Activated CD8-positive, alpha-beta memory T cell treated with anti-CD3 and anti-CD28 coated beads, Interleukin-2, amount 50 U/mL, for 24 hours (primary cell): ENCODE results near the gene DGKZ.
"Not testable (repeated sequence)": the region's sequence is repeated elsewhere in the genome, so short reads cannot be mapped to it uniquely, and the experiment has no call there.

Experiments used
- DNase-seq: peaks from one replicate; pipeline ENCODE4 v3.0.0-alpha.2; 2020; ENCODE audit errors: extremely low read depth

DGKZ gene

DNA sequence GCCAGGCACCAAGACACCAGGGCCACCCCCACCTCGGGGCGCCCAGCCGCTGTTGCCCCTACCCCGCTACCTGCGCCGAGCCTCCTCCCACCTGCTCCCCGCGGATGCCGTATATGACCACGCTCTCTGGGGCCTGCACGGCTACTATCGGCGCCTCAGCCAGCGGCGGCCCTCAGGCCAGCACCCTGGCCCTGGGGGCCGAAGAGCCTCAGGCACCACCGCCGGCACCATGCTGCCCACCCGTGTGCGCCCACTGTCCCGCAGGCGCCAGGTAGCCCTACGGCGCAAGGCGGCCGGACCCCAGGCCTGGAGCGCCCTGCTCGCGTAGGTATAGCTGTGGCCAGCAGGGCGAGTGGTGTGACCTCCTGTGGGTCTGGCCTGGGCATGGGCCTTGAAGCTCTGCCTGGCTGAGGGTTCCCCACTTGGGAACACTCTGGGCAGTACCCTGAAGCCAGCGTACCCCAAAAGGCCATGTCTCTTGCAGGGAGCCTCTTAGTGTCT lies 19.4 kb downstream of the DGKZ start:
- no peak for DNase-seq

DNA sequence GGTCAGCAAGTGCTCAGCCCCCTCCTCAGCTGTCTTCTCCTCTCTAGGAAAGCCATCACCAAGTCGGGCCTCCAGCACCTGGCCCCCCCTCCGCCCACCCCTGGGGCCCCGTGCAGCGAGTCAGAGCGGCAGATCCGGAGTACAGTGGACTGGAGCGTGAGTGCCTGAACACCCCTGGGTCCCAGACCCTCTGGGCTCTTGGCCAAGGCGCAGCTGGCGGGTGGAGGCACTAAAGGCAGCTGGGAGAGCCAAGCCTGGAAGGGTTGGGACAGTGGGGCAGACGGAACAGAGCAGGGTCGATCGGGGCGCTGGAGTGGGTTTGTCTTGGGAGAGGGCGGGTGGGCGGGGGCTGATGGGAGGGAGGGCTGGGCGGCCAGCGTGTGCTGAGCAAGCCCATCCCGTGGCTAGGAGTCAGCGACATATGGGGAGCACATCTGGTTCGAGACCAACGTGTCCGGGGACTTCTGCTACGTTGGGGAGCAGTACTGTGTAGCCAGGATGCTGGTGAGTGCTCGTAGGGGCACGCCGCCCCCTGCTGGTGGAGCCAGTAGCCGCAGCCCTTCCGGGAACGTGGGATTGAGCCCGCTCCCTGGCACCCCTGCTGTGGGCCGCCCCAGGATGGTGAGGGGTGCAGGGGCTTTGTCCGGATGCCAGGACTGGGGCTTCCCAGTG lies 20.1 kb downstream of the DGKZ start:
- DNase-seq, result peak; percentile 53

DNA sequence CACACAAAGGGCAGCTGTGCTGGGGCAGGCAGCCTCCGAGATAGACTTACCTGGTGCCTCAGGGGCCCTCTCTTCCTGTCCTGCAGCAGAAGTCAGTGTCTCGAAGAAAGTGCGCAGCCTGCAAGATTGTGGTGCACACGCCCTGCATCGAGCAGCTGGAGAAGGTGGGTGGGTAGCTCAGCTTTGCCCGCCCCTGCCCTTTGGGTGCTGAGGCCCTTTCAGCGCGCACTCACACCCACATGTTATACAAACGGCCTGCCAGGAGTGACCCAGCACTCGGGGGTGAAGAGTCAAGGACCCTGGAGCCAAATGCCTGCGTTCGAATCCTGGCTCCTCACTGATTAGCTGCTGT lies 20.6 kb downstream of the DGKZ start:
- no peak for DNase-seq

DNA sequence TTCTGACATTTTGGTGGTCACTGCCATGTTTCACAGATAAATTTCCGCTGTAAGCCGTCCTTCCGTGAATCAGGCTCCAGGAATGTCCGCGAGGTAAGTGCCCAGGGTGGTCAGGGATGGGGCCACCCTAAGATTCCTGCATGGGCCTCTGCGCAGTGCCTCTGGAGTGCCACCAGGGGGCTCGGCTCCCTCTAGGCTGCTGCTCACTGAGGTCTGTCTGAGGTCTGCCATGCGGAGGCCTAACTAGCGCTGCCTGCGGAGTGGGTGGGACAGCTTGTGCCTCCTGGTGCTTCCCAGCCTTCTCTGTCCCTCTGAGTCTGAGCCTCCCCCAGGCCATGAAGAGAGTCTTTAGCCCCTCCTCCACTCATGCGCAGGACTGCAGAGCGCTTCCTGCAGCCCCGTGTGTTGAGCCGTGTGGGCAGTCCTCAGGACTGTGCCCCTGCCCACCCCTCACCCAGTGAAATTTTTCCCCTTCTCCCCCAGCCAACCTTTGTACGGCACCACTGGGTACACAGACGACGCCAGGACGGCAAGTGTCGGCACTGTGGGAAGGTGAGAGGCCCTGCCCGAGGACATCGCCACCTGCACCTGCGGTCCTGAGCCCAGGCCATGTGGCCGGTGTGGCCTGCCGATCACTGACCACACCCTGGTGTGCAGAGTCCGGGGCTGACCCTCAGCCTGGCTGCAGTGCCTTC lies 22.3 kb downstream of the DGKZ start:
- no peak for DNase-seq

DNA sequence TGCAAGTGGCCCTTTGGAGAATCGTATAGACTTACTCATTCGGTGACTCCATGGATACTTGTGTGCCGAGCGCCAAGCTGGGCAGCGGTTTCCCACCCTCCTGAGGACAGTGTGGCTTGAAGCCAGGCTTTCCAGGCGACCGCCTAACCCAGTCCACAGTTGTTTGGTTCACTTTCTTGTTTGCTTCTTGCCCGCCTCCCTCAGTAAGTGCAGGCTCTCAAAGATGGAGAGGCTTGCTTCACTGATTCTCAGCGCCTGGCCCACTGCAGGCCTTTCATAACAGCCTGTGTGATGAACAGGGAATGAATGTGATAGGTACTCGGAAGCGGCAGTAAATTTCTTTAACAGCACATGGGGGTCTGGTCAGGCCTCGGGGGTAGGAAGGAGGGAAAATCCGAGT lies 23.0 kb downstream of the DGKZ start:
- DNase-seq, result no peak

DNA sequence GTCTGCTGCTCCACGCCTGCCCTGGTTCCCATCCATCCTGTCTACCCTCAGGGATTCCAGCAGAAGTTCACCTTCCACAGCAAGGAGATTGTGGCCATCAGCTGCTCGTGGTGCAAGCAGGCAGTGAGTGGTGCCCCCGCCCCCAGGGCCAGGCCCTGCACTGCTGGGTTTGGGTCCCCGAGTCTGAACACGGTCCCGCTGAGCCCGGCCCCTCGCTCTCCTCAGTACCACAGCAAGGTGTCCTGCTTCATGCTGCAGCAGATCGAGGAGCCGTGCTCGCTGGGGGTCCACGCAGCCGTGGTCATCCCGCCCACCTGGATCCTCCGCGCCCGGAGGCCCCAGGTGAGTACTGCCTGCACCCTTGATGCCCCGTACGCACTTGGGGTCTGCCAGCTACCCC lies 24.0 kb downstream of the DGKZ start:
- not testable (repeated sequence) for DNase-seq

DNA sequence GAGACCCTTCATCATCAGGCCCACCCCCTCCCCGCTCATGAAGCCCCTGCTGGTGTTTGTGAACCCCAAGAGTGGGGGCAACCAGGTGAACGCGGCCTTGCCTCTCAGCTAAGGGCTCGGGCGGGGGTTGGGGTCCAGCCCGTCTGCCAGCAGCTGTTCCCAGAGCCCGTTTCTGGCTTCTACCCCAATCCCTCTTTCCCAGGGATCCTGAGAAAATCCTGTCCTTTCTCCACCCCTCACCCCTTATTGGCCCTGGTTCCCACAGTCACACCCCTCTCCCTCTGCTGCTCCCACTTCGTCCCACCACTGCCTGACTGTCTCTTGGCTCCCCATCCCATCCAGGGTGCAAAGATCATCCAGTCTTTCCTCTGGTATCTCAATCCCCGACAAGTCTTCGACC lies 24.8 kb downstream of the DGKZ start:
- DNase-seq, result no peak

DNA sequence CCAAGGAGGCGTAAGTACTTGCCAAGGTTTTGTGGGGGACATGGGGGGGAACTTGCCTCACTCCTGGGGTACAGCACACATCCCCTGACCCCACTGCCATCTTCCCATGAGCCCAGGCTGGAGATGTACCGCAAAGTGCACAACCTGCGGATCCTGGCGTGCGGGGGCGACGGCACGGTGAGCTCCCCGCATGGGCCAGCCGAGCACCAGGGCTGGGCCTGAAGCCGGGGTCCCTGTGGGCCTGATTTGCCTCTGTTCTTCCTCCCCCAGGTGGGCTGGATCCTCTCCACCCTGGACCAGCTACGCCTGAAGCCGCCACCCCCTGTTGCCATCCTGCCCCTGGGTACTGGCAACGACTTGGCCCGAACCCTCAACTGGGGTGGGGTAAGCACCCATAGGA lies 25.2 kb downstream of the DGKZ start:
- not testable (repeated sequence) for DNase-seq

DNA sequence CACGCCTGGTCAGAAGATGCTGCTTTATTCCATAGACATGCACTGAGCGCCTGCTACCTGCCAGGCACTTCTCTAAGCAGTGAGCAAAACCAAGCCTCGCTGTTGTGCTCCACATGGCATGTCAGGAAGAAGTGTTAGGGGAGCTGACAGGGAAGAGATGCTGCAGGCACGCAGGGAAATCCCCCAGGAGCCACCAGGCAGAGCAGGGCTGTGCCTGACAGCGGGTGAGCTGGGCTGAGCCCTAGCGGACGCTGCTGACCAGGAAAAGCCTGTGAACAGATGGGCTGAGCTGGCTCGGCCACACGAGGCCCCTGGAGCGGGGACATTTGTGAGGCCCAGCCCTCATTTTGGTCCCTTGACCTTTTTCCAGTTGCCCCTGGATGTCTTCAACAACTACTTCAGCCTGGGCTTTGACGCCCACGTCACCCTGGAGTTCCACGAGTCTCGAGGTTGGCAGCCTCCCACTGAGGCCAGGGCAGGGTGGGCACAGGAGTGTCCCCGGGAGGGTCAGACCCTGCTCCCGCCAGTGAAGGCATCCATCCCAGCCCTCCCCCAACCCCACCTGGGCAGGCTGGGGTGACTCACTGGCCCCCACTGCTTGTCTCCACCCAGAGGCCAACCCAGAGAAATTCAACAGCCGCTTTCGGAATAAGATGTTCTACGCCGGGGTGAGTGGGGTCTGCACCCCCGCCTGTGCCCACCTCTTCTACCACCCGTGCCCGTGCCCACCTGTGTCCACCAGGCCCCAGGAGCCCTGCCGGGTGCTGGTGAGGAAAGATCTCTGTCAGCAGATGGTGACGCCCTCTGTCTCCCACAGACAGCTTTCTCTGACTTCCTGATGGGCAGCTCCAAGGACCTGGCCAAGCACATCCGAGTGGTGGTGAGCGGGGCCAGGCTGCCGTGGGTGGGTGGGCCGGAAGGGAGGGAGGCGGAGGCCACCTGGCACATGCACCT lies 26.8 kb downstream of the DGKZ start:
- no peak for DNase-seq

DNA sequence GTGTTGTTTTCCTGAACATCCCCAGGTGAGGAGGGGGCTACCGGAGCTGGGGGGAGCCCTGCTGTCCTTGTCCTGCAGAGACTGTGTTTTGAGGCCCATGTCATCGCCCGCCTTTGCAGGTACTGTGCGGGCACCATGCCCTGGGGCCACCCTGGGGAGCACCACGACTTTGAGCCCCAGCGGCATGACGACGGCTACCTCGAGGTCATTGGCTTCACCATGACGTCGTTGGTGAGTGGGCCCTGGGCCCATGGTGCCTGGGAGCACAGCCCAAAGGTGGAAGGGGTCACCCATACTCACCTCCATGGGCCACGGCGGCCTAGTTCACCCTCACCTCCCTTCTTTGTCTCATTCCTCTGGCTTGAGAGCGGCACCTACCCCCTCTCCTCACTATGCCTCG lies 27.6 kb downstream of the DGKZ start:
- no peak for DNase-seq

DNA sequence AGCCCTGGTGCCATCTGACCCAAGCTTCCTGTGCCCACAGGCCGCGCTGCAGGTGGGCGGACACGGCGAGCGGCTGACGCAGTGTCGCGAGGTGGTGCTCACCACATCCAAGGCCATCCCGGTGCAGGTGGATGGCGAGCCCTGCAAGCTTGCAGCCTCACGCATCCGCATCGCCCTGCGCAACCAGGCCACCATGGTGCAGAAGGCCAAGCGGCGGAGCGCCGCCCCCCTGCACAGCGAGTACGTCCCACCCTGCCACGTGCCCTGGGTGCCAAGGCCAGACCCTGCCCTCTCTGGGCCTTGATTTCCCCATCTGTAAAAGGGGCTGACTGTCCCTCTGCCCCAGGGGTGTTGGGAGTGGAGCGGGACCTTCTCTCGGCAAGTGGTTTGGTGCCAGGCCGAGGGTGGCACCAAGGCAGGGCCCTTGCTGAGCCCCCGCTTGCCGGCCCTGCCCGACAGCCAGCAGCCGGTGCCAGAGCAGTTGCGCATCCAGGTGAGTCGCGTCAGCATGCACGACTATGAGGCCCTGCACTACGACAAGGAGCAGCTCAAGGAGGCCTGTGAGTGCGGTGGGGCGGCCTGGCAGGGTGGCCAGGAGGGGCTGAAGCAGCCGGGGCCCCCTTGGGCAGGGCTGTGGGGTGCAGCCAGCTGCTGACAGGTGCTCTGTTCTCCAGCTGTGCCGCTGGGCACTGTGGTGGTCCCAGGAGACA lies 28.3 kb downstream of the DGKZ start:
- no peak for DNase-seq

DNA sequence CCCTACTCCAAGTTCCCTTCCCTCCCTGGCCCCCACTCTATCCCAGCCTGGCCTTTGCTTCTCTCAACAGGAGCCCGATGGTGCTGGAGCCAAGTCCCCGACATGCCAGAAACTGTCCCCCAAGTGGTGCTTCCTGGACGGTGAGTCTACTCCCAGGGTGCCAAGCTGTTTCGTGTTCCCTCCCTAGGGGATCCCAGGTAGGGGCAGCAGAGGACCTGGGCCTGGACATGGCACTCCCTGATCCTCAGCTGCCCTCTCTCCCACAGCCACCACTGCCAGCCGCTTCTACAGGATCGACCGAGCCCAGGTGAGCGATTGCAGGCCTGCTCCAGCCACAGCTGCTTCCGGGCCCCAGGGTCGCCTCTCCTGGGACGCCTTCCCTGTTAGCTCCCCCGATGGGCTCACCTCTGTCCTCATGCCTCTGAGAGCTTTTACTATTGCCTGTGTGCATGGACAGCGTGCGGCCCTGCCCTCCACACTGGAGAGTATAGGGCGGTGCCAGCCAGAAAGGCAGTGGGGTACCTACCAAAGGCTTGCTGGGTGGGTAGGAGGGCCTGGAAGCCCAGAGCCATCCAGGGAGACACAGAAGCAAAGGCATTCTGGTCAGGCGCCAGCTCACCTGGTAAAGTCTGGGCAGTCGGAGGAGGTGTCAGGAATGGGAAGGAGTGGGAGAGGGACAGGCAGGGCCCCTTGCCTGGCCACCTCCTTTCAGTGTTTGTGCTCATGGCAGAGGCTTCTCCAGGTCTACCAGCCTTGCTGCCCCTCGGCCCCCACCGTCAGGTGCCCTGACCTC lies 29.2 kb downstream of the DGKZ start:
- DNase-seq, result no peak

DNA sequence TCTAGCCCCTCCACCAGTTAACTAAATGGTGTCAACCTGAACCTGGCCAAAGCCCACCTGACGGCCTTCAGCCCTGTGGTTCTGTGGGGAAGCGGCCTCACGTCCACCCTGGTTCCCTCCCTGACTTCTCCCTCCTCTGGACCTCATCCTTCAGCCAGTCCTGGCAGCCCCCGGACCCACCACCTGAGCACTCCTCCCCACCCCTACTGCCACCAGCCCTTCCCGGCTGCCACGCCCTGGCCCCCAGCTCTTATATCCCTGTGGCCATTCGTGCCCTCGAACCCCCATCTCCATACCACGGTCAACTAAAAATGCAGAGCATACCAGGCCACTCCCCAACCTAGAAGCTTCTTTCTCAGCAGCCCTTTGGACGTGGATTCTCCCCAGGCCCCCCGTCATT lies 30.0 kb downstream of the DGKZ start:
- no peak for DNase-seq

DNA sequence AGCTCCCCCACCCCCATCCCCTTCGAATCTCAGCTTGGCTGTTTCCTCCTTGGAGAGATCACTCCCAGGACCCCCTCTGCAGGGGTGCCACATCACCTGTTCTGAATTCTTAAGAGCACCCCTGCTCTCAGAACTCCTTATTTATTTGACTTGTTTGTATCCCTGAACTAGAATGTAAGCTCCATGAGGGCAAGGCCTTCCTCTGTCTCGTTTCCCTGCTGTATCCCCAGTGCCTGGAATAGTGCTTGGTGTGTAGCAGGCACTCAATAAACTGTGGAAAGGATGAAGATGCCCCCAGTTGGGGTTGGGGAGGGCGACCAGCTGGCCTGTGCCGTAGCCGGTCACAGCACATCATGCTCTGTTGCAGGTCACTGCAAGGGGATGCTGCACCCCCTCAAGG lies 30.6 kb downstream of the DGKZ start:
- DNase-seq, result no peak

DNA sequence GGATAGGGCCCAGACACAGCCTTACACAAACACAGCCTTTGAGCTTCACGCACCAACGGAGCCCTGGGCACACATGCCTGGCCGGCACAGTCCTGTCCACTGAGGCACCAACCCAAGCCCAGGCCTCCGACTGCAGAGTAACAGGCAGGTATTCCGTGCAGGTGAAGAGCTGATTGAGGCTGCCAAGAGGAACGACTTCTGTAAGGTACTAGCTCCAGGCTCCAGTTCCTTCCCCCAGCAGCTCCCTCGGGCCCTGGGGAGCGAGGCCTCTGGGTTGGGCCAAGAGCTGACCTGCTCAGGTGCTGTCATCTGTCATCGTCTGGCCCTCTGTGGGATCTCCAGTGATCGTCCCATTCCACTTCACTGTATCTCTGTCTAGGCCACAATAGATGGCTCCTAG lies 31.0 kb downstream of the DGKZ start:
- DNase-seq, result no peak

DNA sequence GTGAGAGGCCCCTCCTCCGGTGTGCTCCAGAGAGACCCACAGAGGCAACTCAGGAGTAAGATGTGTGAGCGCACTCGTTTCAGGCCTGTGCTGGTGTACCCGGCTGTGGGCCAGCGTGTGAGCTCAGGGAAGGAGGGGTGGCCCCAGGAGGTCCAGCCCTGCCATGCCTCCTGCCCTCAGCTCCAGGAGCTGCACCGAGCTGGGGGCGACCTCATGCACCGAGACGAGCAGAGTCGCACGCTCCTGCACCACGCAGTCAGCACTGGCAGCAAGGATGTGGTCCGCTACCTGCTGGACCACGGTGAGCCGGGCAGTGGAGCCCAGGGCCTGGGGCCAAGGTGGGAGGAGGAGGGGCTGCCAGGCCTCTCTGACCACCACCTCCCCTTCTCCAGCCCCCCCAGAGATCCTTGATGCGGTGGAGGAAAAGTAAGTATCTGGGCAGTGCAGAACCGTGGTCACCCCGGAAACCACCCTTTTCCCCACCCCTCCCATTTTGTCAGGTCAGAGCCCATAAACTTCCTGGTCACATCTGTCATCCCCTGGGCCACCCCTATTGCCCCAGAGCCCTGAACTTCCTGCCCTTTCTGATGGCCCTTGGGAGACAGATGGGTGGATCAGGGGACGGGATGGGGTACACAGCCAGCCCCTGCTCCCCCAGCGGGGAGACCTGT lies 31.7 kb downstream of the DGKZ start:
- DNase-seq, result no peak

DNA sequence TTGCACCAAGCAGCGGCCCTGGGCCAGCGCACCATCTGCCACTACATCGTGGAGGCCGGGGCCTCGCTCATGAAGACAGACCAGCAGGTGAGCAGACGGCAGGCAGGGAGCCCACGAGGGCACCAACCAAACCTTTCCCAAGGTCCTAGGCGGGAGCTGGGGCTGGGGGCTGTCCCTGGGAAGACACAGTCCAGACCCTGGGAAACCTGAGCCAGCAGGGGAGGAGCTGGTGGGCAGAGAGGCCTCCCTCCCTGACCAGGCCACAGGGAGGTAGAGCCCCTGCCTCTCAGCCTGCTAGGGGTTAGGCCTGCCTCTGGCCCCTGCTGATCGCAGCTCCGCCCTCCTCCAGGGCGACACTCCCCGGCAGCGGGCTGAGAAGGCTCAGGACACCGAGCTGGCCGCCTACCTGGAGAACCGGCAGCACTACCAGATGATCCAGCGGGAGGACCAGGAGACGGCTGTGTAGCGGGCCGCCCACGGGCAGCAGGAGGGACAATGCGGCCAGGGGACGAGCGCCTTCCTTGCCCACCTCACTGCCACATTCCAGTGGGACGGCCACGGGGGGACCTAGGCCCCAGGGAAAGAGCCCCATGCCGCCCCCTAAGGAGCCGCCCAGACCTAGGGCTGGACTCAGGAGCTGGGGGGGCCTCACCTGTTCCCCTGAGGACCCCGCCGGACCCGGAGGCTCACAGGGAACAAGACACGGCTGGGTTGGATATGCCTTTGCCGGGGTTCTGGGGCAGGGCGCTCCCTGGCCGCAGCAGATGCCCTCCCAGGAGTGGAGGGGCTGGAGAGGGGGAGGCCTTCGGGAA lies 32.4 kb downstream of the DGKZ start:
- DNase-seq, result not testable (repeated sequence)

DNA sequence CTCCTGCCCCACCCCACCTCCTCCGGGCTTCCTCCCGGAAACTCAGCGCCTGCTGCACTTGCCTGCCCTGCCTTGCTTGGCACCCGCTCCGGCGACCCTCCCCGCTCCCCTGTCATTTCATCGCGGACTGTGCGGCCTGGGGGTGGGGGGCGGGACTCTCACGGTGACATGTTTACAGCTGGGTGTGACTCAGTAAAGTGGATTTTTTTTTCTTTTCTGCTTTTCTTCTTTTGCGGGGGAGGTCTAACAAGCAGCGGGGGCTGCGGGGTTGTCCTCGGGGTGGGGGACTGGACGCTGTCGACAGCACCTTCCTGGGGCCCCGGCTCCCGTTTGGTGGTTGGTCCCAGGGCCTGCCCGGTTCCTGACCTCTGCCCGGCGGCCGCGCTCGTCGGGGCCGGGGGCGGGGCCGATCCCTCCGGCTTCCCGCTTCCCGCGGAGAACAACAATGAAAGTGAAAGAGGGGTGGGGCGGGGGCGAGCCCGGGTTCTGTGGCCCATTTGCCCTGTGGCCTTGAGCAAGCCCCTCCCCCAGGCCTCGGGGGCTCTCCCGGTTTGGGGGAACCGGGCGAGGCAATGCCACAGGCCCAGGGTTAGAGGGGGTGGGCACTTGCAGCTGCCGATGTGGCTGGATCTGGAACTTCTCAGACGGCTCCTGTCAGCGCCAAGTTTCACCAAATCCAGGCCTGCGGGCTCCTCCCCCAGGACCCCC lies 33.2 kb downstream of the DGKZ start:
- no peak for DNase-seq
